IMR-90 (cell line): ENCODE data around the gene IL2RG. TPM values are rescaled to one million over a fixed set of nuclear protein-coding genes. Genes with fewer than 3 reads are reported as not detected.

Experiments
- ATAC-seq: fragments of 200-7000 bp; cut with Tn5 transposase; 2 replicates; pipeline ENCODE4 v1.9.1; 2020; ENCODE audit warnings: low read depth, mild to moderate bottlenecking, moderate library complexity
- BruUV-seq: library from RNA; stranded (reverse); fragments of 400-500 nt; replicated peaks from 2 replicates; lab custom pipeline; 2021; lab: Mats Ljungman, UMichigan
- CTCF ChIA-PET: fragments of 300-600 bp; formaldehyde crosslinking; extraction: SDS; loops from one replicate; lab custom pipeline; 2021; ENCODE audit warnings: antibody characterized with exemption; lab: Yijun Ruan, JAX
- POLR2A ChIA-PET: fragments of 300-600 bp; sonication (Branson Sonifier 250); formaldehyde crosslinking; loops from one replicate; lab custom pipeline; 2022; ENCODE audit warnings: antibody characterized with exemption; ENCODE audit not compliant: unreplicated experiment; lab: Charles Lee
- DNase-seq: peaks from one replicate; pipeline ENCODE4 v3.0.0; 2013
- H2AFZ ChIP-seq: replicated peaks from 2 replicates; pipeline ENCODE3; 2013; ENCODE audit warnings: low read length, mild to moderate bottlenecking; ENCODE audit not compliant: poor library complexity
- H2AK5ac ChIP-seq: 2 replicates; pipeline ENCODE4 v1.6.1; 2013; ENCODE audit warnings: low read depth, low read length, inconsistent platforms
- H2AK9ac ChIP-seq: replicated peaks from 2 replicates; pipeline ENCODE3; 2013; ENCODE audit warnings: mild to moderate bottlenecking, low read depth, low read length, moderate library complexity; ENCODE audit not compliant: poor library complexity
- H2BK120ac ChIP-seq: 2 replicates; pipeline ENCODE4 v1.6.1; 2013; ENCODE audit warnings: low read depth, low read length, inconsistent platforms
- H2BK15ac ChIP-seq: 3 replicates; pipeline ENCODE4 v1.6.1; 2013; ENCODE audit warnings: low read depth, low read length, inconsistent platforms
- H2BK20ac ChIP-seq: 2 replicates; pipeline ENCODE4 v1.6.1; 2013; ENCODE audit warnings: low read depth, mild to moderate bottlenecking, inconsistent platforms, low read length, moderate library complexity
- H2BK5ac ChIP-seq: 2 replicates; pipeline ENCODE4 v1.6.1; 2013; ENCODE audit warnings: mild to moderate bottlenecking, low read depth, low read length, inconsistent platforms; ENCODE audit not compliant: poor library complexity, severe bottlenecking
- H3K14ac ChIP-seq: replicated peaks from 2 replicates; pipeline ENCODE4 v1.6.1; 2013; ENCODE audit warnings: low read depth, low read length, inconsistent platforms
- H3K18ac ChIP-seq: 2 replicates; pipeline ENCODE4 v1.6.1; 2013; ENCODE audit warnings: low read depth, low read length, control low read depth
- H3K23ac ChIP-seq: 2 replicates; pipeline ENCODE4 v1.6.1; 2013; ENCODE audit warnings: low read depth, low read length, inconsistent platforms
- H3K27ac ChIP-seq: 2 replicates; pipeline ENCODE4 v1.5.1; 2013; ENCODE audit warnings: mild to moderate bottlenecking, control low read depth, low read length; ENCODE audit not compliant: insufficient read depth
- H3K27me3 ChIP-seq: 2 replicates; pipeline ENCODE4 v1.6.1; 2013; ENCODE audit warnings: low read length; ENCODE audit not compliant: control insufficient read depth, insufficient read depth
- H3K36me3 ChIP-seq: 2 replicates; pipeline ENCODE4 v1.6.1; 2013; ENCODE audit warnings: low read length, mixed read lengths; ENCODE audit not compliant: control insufficient read depth, insufficient read depth
- H3K4ac ChIP-seq: 2 replicates; pipeline ENCODE4 v1.6.1; 2013; ENCODE audit warnings: low read depth, low read length, inconsistent platforms
- H3K4me1 ChIP-seq: 2 replicates; pipeline ENCODE4 v1.6.1; 2013; ENCODE audit warnings: low read length, mixed read lengths; ENCODE audit not compliant: control insufficient read depth, insufficient read depth
- H3K4me2 ChIP-seq: 2 replicates; pipeline ENCODE4 v1.6.1; 2013; ENCODE audit warnings: low read depth, mild to moderate bottlenecking, control low read depth, low read length, moderate library complexity
- H3K4me3 ChIP-seq: 2 replicates; pipeline ENCODE4 v1.5.1; 2013; ENCODE audit warnings: low read depth, mild to moderate bottlenecking, control low read depth, low read length, moderate library complexity; ENCODE audit not compliant: insufficient read depth
- H3K56ac ChIP-seq: 2 replicates; pipeline ENCODE4 v1.6.1; 2013; ENCODE audit warnings: low read length, inconsistent platforms; ENCODE audit not compliant: insufficient read depth; ENCODE audit errors: extremely low read depth
- H3K79me1 ChIP-seq, 2 experiments: 2 replicates each; pipeline ENCODE4 v1.6.1; 2013; ENCODE audit warnings: low read length in 2 of 2, inconsistent platforms in 1 of 2, low read depth in 1 of 2
- H3K9ac ChIP-seq: 2 replicates; pipeline ENCODE4 v1.6.1; 2013; ENCODE audit warnings: low read depth, low read length, control low read depth
- H3K9me1 ChIP-seq: 2 replicates; pipeline ENCODE4 v1.6.1; 2013; ENCODE audit warnings: low read length, inconsistent platforms; ENCODE audit not compliant: insufficient read depth
- H3K9me3 ChIP-seq: 2 replicates; pipeline ENCODE4 v1.6.1; 2013; ENCODE audit warnings: low read length; ENCODE audit not compliant: control insufficient read depth, insufficient read depth
- H4K20me1 ChIP-seq: 2 replicates; pipeline ENCODE4 v1.6.1; 2013; ENCODE audit warnings: low read length, inconsistent platforms; ENCODE audit not compliant: insufficient read depth
- H4K5ac ChIP-seq: 2 replicates; pipeline ENCODE4 v1.6.1; 2013; ENCODE audit warnings: mild to moderate bottlenecking, low read depth, low read length, control low read depth
- H4K8ac ChIP-seq, 2 experiments: 2 replicates each; pipeline ENCODE4 v1.6.1; 2013; ENCODE audit warnings: low read depth in 2 of 2, low read length in 2 of 2, control low read depth in 1 of 2, inconsistent platforms in 1 of 2
- H4K91ac ChIP-seq: 2 replicates; pipeline ENCODE4 v1.6.1; 2013; ENCODE audit warnings: low read depth, low read length, inconsistent platforms; ENCODE audit not compliant: insufficient read depth
- BHLHE40 ChIP-seq: fragments of 150-350 bp; IDR thresholded peaks from 2 replicates; pipeline ENCODE4 v1.6.1; 2016; ENCODE audit warnings: mild to moderate bottlenecking, low read depth, low read length
- CHD1 ChIP-seq: IDR thresholded peaks from 2 replicates; pipeline ENCODE4 v1.6.1; 2012; ENCODE audit warnings: low read depth, low read length, improper control_type of control experiment
- ELK1 ChIP-seq: fragments of 150-350 bp; IDR thresholded peaks from 2 replicates; pipeline ENCODE4 v1.6.1; 2016; ENCODE audit warnings: low read depth, mild to moderate bottlenecking, low read length, moderate library complexity, borderline replicate concordance
- FOS ChIP-seq: fragments of 150-350 bp; IDR thresholded peaks from 2 replicates; pipeline ENCODE4 v1.6.1; 2016; ENCODE audit warnings: low read depth, low read length
- MAZ ChIP-seq: IDR thresholded peaks from 2 replicates; pipeline ENCODE4 v1.6.1; 2012; ENCODE audit warnings: low read depth, mild to moderate bottlenecking, low read length, improper control_type of control experiment, moderate library complexity, borderline replicate concordance
- NFE2L2 ChIP-seq: fragments of 150-350 bp; IDR thresholded peaks from 2 replicates; pipeline ENCODE4 v1.6.1; 2016; ENCODE audit warnings: low read depth, mild to moderate bottlenecking, low read length
- RCOR1 ChIP-seq: IDR thresholded peaks from 2 replicates; pipeline ENCODE4 v1.6.1; 2012; ENCODE audit warnings: mild to moderate bottlenecking, low read length, improper control_type of control experiment; ENCODE audit not compliant: insufficient replicate concordance
- WGBS, 2 experiments: methylation state at CpG; one replicate each; pipeline versions ENCODE4 v1.1.5 to v1.1.7; 2013; ENCODE audit warnings: missing lambda C conversion rate in 2 of 2; ENCODE audit not compliant: insufficient read length in 1 of 2; ENCODE audit errors: extremely low coverage in 2 of 2; 5-methylcytosine and 5-hydroxymethylcytosine counted together
- dilution Hi-C: fragments of 300-500 bp; cut with HindIII; formaldehyde crosslinking; loops from one replicate; pipeline ENCODE4 v1.14.3; 2018; ENCODE audit warnings: low sequenced_read_pairs; ENCODE audit not compliant: unreplicated experiment
- in situ Hi-C: fragments of 300-500 bp; cut with MboI; formaldehyde crosslinking; loops from 3 replicates; pipeline ENCODE4 v1.14.3; 2019; ENCODE audit warnings: low sequenced_read_pairs, inconsistent platforms, mixed read lengths
- intact Hi-C: fragments of 100-400 bp; cut with micrococcal nuclease; formaldehyde crosslinking; loops from 2 replicates; pipeline ENCODE4 v1.10.0; 2022
- polyA plus RNA-seq, 3 experiments: library from polyadenylated mRNA; depleted of rRNA; stranded (reverse); fragments of >200 nt; gene quantifications; 2 replicates each; pipeline ENCODE4 v1.2.3, GENCODE V29; 2012; ENCODE audit warnings: low replicate concordance in 1 of 3
- total RNA-seq: library from RNA; depleted of rRNA; stranded (reverse); fragments of >200 nt; gene quantifications from 2 replicates; pipeline ENCODE4 v1.2.3, GENCODE V29; 2012

Gene IL2RG
- total and polyA plus RNA-seq, 2 of the 4 experiments (the other 2 are of a cell fraction) = not detected

- Histone ChIP-seq H2AFZ (no peak overlapping the region), H3K18ac (no peak overlapping the region), H3K23ac (no peak overlapping the region), H3K27me3 (peaks cover 24% of the 10 kb centered on the region), H4K5ac (no peak overlapping the region), H3K56ac (no peak overlapping the region), H4K91ac (no peak overlapping the region), H3K9ac (no peak overlapping the region), H3K79me1 (no peaks in the 10 kb centered on the region), H3K4me1 (no peaks in the 10 kb centered on the region), H4K20me1 (no peaks in the 10 kb centered on the region), H3K9me3 (no peaks in the 10 kb centered on the region), H4K8ac (no peak overlapping the region), H2BK15ac (no peak overlapping the region), H2BK120ac (no peak overlapping the region), H2BK20ac (no peak overlapping the region), H3K9me1 (no peaks in the 10 kb centered on the region), H2AK9ac (no peak overlapping the region), H2AK5ac (no peak overlapping the region), H3K4me2 (no peak overlapping the region), H3K27ac (no peak overlapping the region), H3K14ac (no peak overlapping the region), H3K36me3 (no peaks in the 10 kb centered on the region), H3K4me3 (no peak overlapping the region), H2BK5ac (no peak overlapping the region), H3K4ac (no peak overlapping the region)
- no peak for TF ChIP-seq NFE2L2
- TF ChIP-seq BHLHE40 = no peak
- TF ChIP-seq MAZ = no peak
- TF ChIP-seq CHD1 = no peak
- TF ChIP-seq ELK1 = no peak
- no peak for TF ChIP-seq FOS
- no peak for TF ChIP-seq RCOR1
- intact Hi-C loops = no loop called here
- 100% methylated on average over 1 of the region's 6 CpGs; no CpG with 5 or more reads in 1 of the 2 experiments for whole genome bisulfite sequencing, 2 experiments
- DNase-seq = no peak
- no TSS peak for BruUV-seq
- dilution Hi-C loops = no loop called here
- ChIA-PET POLR2A (no interaction called here), CTCF (no interaction called here)
- in situ Hi-C loops = no loop called here
- no peak for ATAC-seq
These were observed 2.3 kb downstream of the IL2RG start for GRCh38 chrX:71109051-71109450.
